Spleen (tissue), 7 donors: ENCODE results near the gene EPHA2.
"Not testable (repeated sequence)": the region's sequence is repeated elsewhere in the genome, so short reads cannot be mapped to it uniquely, and the experiment has no call there.

Experiments
- CTCF ChIP-seq, 11 experiments: fragments of 200-600 bp in 7 of 11; fragments of 450-650 bp in 4 of 11; sonication (generic) in 4 of 11; IDR thresholded peaks in 8 of 11; conservative IDR thresholded peaks in 3 of 11; 1 replicate in 7 of 11; 2 replicates in 4 of 11; pipeline versions ENCODE4 v1.4.0 to v1.8.0; 2016 to 2021; ENCODE audit warnings: antibody characterized with exemption in 11 of 11, inconsistent platforms in 4 of 11, mild to moderate bottlenecking in 1 of 11
- POLR2A ChIP-seq, 3 donors: fragments of 450-650 bp; IDR thresholded peaks; one replicate each; pipeline ENCODE4 v1.5.1; 2017; ENCODE audit warnings: antibody characterized with exemption in 3 of 3, mild to moderate bottlenecking in 1 of 3
- donor health status: DM: no; HTN: no; CAD: no; lungs with moderate emphysema.
- donor health status: DM: no; HTN: no; CAD: no.
- donor health status: DM: no; HTN: no; CAD: no.

- not testable (repeated sequence) for TF ChIP-seq POLR2A (IDR thresholded peaks at IDR 0.05); CTCF (IDR thresholded peaks at IDR 0.05 in 8 of 11, conservative IDR thresholded peaks at IDR 0.05 in 3 of 11)
Observed at GRCh38 chr1:16107039-16107438, 48.8 kb downstream of the EPHA2 start.
